Spleen (tissue), 11 donors: ENCODE measurements around the gene CLIP1. TPM values are rescaled to one million over a fixed set of nuclear protein-coding genes. Genes with fewer than 3 reads are reported as not detected.

Experiments
- DNase-seq: peaks from one replicate; pipeline ENCODE4 v3.0.0-alpha.2; 2020
- H3K27ac ChIP-seq, 8 donors: fragments of 200-600 bp; sonication (generic) in 7 of 8; 1 replicate in 4 of 8; 2 replicates in 4 of 8; pipeline versions ENCODE4 v1.5.0 to v1.8.0; 2016 to 2021; ENCODE audit warnings: inconsistent platforms in 4 of 8, mild to moderate bottlenecking in 4 of 8, moderate library complexity in 1 of 8
- H3K27me3 ChIP-seq, 7 donors: fragments of 200-600 bp; sonication (generic) in 6 of 7; replicated peaks in 1 of 7; 1 replicate in 4 of 7; 2 replicates in 3 of 7; pipeline versions ENCODE4 v1.5.0 to v1.8.0; 2016 to 2021; ENCODE audit warnings: inconsistent platforms in 3 of 7, mild to moderate bottlenecking in 1 of 7
- H3K36me3 ChIP-seq, 6 donors: fragments of 200-600 bp; sonication (generic) in 5 of 6; 1 replicate in 4 of 6; 2 replicates in 2 of 6; pipeline versions ENCODE4 v1.5.0 to v1.8.0; 2016 to 2021; ENCODE audit warnings: inconsistent platforms in 2 of 6
- H3K4me1 ChIP-seq, 6 donors: fragments of 200-600 bp; sonication (generic) in 5 of 6; 1 replicate in 3 of 6; 2 replicates in 3 of 6; pipeline versions ENCODE4 v1.5.0 to v1.8.0; 2016 to 2021; ENCODE audit warnings: inconsistent platforms in 3 of 6
- H3K4me3 ChIP-seq, 8 donors: fragments of 200-600 bp; sonication (generic) in 7 of 8; 1 replicate in 4 of 8; 2 replicates in 4 of 8; pipeline versions ENCODE4 v1.5.0 to v1.8.0; 2016 to 2021; ENCODE audit warnings: inconsistent platforms in 4 of 8, mild to moderate bottlenecking in 4 of 8, moderate library complexity in 2 of 8
- H3K9me3 ChIP-seq, 8 donors: fragments of 200-600 bp; sonication (generic) in 7 of 8; 1 replicate in 4 of 8; 2 replicates in 4 of 8; pipeline versions ENCODE4 v1.5.0 to v1.8.0; 2016 to 2021; ENCODE audit warnings: inconsistent platforms in 4 of 8
- POLR2A ChIP-seq, 3 donors: fragments of 450-650 bp; IDR thresholded peaks; one replicate each; pipeline ENCODE4 v1.5.1; 2017; ENCODE audit warnings: antibody characterized with exemption in 3 of 3, mild to moderate bottlenecking in 1 of 3
- POLR2AphosphoS5 ChIP-seq, 3 donors: sonication (generic); formaldehyde crosslinking; IDR thresholded peaks; one replicate each; pipeline ENCODE4 v1.5.1; 2017; ENCODE audit warnings: antibody characterized with exemption in 3 of 3
- WGBS, 5 donors: extraction: QIAGEN DNeasy Blood & Tissue Kit in 3 of 5; methylation state at CpG; one replicate each; pipeline versions ENCODE4 v1.1.5 to v1.1.7; 2013 to 2018; 5-methylcytosine and 5-hydroxymethylcytosine counted together
- intact Hi-C: fragments of 100-400 bp; cut with DNase I; formaldehyde crosslinking; loops from one replicate; pipeline ENCODE4 v1.15.0; 2023; ENCODE audit warnings: low total_unique reads
- polyA plus RNA-seq, 3 donors: library from polyadenylated mRNA; stranded (reverse); fragments of 200-250 nt; gene quantifications; one replicate each; pipeline ENCODE4 v1.2.1, GENCODE V29; 2013
- total RNA-seq, 7 donors: library from RNA; depleted of rRNA in 3 of 7; stranded (reverse); fragments of >200 nt in 3 of 7; fragmentation: NEBNext Ultra II Directional in 4 of 7; extraction: Animal tissue kit (Norgen Biotek cat#: 25700) in 4 of 7; gene quantifications; one replicate each; pipeline versions ENCODE4 v1.1.0 to v1.2.1, GENCODE V29; 2016 to 2021
- TF ChIP-seq, protein P1 (sequence below), 11 experiments: fragments of 200-600 bp in 7 of 11; fragments of 450-650 bp in 4 of 11; sonication (generic) in 4 of 11; IDR thresholded peaks in 8 of 11; conservative IDR thresholded peaks in 3 of 11; 1 replicate in 7 of 11; 2 replicates in 4 of 11; pipeline versions ENCODE4 v1.4.0 to v1.8.0; 2016 to 2021; ENCODE audit warnings: antibody characterized with exemption in 11 of 11, inconsistent platforms in 4 of 11, mild to moderate bottlenecking in 1 of 11
- donor health status: healthy with polysubstance abuse.
- donor health status: DM: no; HTN: no; CAD: no; lungs with moderate emphysema.
- donor health status: DM: no; HTN: no; CAD: no.
- donor health status: Bipolar disorder and iron deficiency.
- donor health status: healthy.
- donor health status: DM: no; HTN: no; CAD: no.
- donor health status: DM: yes; HTN: yes; CAD: no.

Gene CLIP1
- total and polyA plus RNA-seq, 10 donors, result 7.8 to 80.2 (median 57.2) TPM

DNA sequence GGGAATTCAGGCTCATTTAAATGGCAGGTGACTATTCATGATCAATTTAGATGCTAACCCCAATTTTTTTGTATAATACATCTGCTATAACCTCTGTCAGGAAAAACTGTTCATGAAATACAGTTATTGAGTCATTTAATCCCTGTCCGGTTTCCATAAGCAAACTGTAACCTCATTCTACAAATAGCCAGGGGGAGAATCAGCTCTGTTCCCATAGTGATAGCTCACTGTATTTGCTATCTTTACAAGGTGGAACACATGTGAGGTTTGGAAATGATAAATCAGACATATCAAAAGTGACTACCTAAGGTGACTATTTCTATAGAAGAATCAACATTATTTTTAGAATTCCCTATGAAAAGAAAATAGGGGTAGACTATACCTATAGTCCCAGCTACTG lies 117.5 kb downstream of the CLIP1 start:
- intact Hi-C loops, result no loop called here
- peaks cover 3 to 96% (median 33%) of the 10 kb centered on the region in 6 donors for H3K36me3 ChIP-seq
- 85 to 98% (median 97%) methylated on average over 1 of the region's 1 CpG for WGBS, 5 donors

DNA sequence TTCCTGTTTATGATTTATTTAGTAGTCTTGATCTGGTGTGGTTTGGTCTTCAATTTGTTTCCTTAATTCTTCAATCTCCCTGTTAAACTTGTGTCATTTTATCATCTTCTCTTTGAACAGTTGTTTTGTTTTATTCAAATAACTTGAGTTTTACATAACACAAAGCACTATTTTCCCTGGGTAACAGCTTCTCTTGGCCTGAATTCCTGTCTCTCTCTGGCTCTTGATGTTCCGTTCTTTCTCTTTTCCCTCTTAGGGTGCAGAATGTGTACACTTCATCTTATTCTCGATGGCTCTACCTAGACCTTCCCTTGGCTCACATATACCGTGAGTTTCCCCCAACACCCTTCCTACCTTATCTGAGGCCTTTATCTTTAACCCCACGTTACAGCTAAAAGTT lies 119.4 kb downstream of the CLIP1 start:
- H3K27me3 ChIP-seq, result no peaks in the 10 kb centered on the region
- H3K4me1 ChIP-seq, result no peaks in the 10 kb centered on the region
- WGBS, 5 donors, result 78 to 90% (median 81%) methylated on average over 4 of the region's 4 CpGs
- TF ChIP-seq, protein P1, sequence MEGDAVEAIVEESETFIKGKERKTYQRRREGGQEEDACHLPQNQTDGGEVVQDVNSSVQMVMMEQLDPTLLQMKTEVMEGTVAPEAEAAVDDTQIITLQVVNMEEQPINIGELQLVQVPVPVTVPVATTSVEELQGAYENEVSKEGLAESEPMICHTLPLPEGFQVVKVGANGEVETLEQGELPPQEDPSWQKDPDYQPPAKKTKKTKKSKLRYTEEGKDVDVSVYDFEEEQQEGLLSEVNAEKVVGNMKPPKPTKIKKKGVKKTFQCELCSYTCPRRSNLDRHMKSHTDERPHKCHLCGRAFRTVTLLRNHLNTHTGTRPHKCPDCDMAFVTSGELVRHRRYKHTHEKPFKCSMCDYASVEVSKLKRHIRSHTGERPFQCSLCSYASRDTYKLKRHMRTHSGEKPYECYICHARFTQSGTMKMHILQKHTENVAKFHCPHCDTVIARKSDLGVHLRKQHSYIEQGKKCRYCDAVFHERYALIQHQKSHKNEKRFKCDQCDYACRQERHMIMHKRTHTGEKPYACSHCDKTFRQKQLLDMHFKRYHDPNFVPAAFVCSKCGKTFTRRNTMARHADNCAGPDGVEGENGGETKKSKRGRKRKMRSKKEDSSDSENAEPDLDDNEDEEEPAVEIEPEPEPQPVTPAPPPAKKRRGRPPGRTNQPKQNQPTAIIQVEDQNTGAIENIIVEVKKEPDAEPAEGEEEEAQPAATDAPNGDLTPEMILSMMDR (IDR thresholded peaks at IDR 0.05 in 8 of 11, conservative IDR thresholded peaks at IDR 0.05 in 3 of 11), result no peak
- no peak for TF ChIP-seq POLR2A (IDR thresholded peaks at IDR 0.05)
- no peak for TF ChIP-seq POLR2AphosphoS5 (IDR thresholded peaks at IDR 0.05)
- no peaks in the 10 kb centered on the region for H3K9me3 ChIP-seq
- no peak overlapping the region for H3K4me3 ChIP-seq
- peak overlapping the region in 3 of 8 donors; percentile 6 to 15 (median 15) for H3K27ac ChIP-seq
- peaks cover 0 to 96% (median 33%) of the 10 kb centered on the region in 6 donors for H3K36me3 ChIP-seq
- no peak for DNase-seq
- intact Hi-C loops, result no loop called here

More for the DNA sequence above, 117.5 kb downstream of the CLIP1 start:
- no peak overlapping the region for H3K27ac ChIP-seq
- H3K27me3 ChIP-seq, result no peaks in the 10 kb centered on the region
- H3K4me3 ChIP-seq, result no peak overlapping the region
- no peaks in the 10 kb centered on the region for H3K9me3 ChIP-seq
- DNase-seq, result no peak
- H3K4me1 ChIP-seq, result no peaks in the 10 kb centered on the region
- TF ChIP-seq, protein P1 (IDR thresholded peaks at IDR 0.05 in 8 of 11, conservative IDR thresholded peaks at IDR 0.05 in 3 of 11), result no peak
- no peak for TF ChIP-seq POLR2AphosphoS5 (IDR thresholded peaks at IDR 0.05)
- TF ChIP-seq POLR2A (IDR thresholded peaks at IDR 0.05), result no peak

DNA sequence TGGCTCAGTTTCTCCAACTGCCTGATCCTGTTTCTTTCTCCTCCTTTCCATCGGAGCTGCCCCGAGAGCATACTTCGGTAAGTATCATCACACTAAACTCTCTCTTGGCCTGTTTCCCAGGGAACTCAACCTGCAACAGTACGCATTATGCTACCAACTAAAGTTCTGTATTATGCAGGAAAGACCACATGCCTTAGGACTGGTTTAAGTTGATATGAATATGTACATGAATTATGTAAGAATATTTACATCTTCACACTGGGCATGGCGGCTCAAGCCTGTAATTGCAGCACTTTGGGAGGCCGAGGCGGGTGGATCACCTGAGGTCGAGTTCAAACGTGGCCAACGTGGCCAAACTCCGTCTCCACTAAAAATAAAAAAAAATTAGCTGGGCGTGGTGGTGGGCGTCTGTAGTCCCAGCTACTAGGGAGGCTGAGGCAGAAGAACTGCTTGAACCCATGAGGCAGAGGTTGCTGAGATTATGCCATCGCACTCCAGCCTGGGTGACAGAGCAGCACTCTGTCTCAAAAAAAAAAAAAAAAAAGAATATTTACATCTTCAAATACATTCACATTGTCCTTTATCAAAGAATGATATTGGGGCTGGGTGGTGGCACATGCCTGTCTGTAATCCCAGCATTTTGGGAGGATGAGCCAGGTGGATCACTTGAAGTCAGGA lies 124.3 kb downstream of the CLIP1 start:
- WGBS, 5 donors, result 94 to 98% (median 95%) methylated on average over 14 of the region's 14 CpGs
- H3K27me3 ChIP-seq, result no peaks in the 10 kb centered on the region
- no peak for DNase-seq
- no peak overlapping the region for H3K4me3 ChIP-seq
- peaks cover 0 to 97% (median 39%) of the 10 kb centered on the region in 6 donors for H3K36me3 ChIP-seq
- no peaks in the 10 kb centered on the region for H3K4me1 ChIP-seq
- H3K9me3 ChIP-seq, result no peaks in the 10 kb centered on the region
- TF ChIP-seq, protein P1 (IDR thresholded peaks at IDR 0.05 in 8 of 11, conservative IDR thresholded peaks at IDR 0.05 in 3 of 11), result no peak
- no peak overlapping the region for H3K27ac ChIP-seq
- intact Hi-C loops, result no loop called here

DNA sequence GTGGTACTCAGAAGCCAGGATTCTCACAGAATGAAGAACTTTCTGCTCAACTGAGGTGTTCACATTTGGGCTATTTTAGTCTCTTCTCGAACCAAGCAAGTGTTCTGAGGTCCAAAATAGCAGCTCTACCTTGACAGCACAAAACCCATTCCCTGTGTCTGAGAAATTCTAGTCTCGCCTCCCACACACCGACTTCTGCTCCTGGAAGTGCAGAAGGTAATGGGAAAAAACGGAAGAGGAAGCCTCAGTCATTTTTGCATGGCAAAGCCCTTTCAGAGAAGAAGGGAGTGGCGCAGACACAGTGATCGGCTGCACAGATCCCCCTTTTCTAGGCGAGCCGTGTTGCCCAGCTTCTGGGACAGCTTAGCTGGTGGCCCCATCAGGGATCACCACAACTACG lies 125.0 kb downstream of the CLIP1 start:
- Histone ChIP-seq H3K4me3 (no peak overlapping the region), H3K27ac (no peak overlapping the region), H3K27me3 (no peaks in the 10 kb centered on the region), H3K36me3 (peaks cover 0 to 97% (median 35%) of the 10 kb centered on the region in 6 donors), H3K9me3 (no peaks in the 10 kb centered on the region), H3K4me1 (no peaks in the 10 kb centered on the region)
- intact Hi-C loops, result no loop called here
- no peak for DNase-seq
- no peak for TF ChIP-seq POLR2AphosphoS5 (IDR thresholded peaks at IDR 0.05)
- TF ChIP-seq, protein P1 (IDR thresholded peaks at IDR 0.05 in 8 of 11, conservative IDR thresholded peaks at IDR 0.05 in 3 of 11), result no peak
- TF ChIP-seq POLR2A (IDR thresholded peaks at IDR 0.05), result no peak
- 92 to 96% (median 95%) methylated on average over 9 of the region's 9 CpGs for WGBS, 5 donors
